ENCODE data around the gene RAD21L1. TPM values are rescaled to one million over a fixed set of nuclear protein-coding genes. Genes with fewer than 3 reads are reported as not detected.

Gene RAD21L1
- total RNA-seq, 1 donor from 2014 or later = not detected

DNA sequence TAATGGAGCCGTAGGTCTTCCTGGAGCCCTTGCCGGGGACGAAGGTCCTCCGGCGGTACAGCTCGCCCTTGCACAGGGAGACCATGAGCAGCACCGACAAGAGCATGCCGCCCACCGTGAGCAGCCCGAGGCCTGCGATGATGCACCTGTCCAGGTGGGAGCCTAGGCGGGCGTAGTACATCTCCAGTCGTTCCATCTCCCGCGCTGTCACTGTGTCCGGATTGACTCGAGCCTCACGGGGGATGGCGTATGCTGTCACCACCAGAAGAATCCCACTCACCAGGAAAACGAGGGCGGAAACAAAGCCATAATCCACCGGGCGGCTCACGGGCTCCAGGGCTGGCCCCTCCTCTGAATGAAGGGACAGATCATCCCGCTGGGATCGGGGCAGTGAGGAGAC lies 44.9 kb upstream of the RAD21L1 start:
- H3K36me3 ChIP-seq = no peaks in the 10 kb centered on the region
- H3K27ac ChIP-seq = no peak overlapping the region
- no peak for TF ChIP-seq POLR2AphosphoS5 (IDR thresholded peaks at IDR 0.05; ENCODE audit: insufficient read depth in 1 of 2, low read depth in 1 of 2)
- no peak for TF ChIP-seq POLR2A (IDR thresholded peaks at IDR 0.05)
- TF ChIP-seq, protein P1, sequence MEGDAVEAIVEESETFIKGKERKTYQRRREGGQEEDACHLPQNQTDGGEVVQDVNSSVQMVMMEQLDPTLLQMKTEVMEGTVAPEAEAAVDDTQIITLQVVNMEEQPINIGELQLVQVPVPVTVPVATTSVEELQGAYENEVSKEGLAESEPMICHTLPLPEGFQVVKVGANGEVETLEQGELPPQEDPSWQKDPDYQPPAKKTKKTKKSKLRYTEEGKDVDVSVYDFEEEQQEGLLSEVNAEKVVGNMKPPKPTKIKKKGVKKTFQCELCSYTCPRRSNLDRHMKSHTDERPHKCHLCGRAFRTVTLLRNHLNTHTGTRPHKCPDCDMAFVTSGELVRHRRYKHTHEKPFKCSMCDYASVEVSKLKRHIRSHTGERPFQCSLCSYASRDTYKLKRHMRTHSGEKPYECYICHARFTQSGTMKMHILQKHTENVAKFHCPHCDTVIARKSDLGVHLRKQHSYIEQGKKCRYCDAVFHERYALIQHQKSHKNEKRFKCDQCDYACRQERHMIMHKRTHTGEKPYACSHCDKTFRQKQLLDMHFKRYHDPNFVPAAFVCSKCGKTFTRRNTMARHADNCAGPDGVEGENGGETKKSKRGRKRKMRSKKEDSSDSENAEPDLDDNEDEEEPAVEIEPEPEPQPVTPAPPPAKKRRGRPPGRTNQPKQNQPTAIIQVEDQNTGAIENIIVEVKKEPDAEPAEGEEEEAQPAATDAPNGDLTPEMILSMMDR (IDR thresholded peaks at IDR 0.05) = no peak
- H3K4me1 ChIP-seq = peaks cover 14% of the 10 kb centered on the region
- intact Hi-C loops (cut with DNase I) = no loop called here
- no peaks in the 10 kb centered on the region for H3K9me3 ChIP-seq
- no peaks in the 10 kb centered on the region for H3K27me3 ChIP-seq
- DNase-seq (ENCODE audit: extremely low spot score in 2 of 2) = no peak
- H3K4me3 ChIP-seq = no peak overlapping the region

DNA sequence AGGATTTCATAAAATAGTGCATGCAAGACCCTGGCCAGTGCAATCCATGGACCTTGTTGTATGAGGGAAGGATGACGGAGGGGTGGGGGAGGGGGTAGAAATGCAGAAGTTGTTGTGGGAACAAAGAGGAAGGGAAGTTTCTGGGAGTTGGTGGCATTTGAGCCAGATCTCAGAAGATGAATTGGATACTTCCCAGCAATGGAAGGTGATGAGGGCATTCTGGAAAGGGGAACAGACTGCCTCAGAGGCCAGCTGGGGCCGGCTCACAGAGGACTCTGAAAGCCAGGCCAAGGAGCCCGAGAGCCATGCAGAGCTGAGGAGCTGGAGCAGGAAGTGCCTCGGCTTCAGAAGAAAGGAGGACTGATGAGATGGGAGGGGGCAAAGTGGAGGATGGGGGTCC lies 43.7 kb upstream of the RAD21L1 start:
- no peak for DNase-seq (ENCODE audit: extremely low spot score in 2 of 2)
- no peak overlapping the region for H3K27ac ChIP-seq
- H3K9me3 ChIP-seq = no peaks in the 10 kb centered on the region
- TF ChIP-seq POLR2AphosphoS5 (IDR thresholded peaks at IDR 0.05; ENCODE audit: insufficient read depth in 1 of 2, low read depth in 1 of 2) (no peak), POLR2A (IDR thresholded peaks at IDR 0.05) (no peak)
- TF ChIP-seq, protein P1 (IDR thresholded peaks at IDR 0.05) = no peak
- no peaks in the 10 kb centered on the region for H3K36me3 ChIP-seq
- H3K4me1 ChIP-seq = peaks cover 16% of the 10 kb centered on the region
- intact Hi-C loops (cut with DNase I) = no loop called here
- no peaks in the 10 kb centered on the region for H3K27me3 ChIP-seq
- no peak overlapping the region for H3K4me3 ChIP-seq

DNA sequence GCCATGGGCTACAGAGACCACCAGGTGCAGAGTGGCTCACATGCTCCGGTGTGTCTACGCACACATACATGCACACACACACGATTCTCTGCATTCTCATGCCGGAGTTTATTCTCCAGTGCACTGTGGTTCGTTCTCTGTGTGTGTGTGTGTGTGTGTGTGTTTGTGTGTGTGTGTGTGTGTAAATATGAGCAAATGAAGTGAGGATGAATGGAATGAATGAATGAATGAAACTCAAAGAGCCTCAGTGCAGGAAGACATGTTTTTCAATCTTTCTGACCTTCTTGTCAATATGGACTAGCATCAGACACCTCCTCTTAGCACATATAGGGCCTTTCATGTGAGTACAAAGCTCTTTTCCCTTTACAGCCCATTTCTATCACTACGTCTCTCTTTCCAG lies 42.7 kb upstream of the RAD21L1 start:
- Histone ChIP-seq H3K4me3 (no peak overlapping the region), H3K4me1 (peaks cover 16% of the 10 kb centered on the region), H3K27ac (no peak overlapping the region), H3K27me3 (no peaks in the 10 kb centered on the region), H3K9me3 (no peaks in the 10 kb centered on the region), H3K36me3 (no peaks in the 10 kb centered on the region)
- TF ChIP-seq POLR2AphosphoS5 (IDR thresholded peaks at IDR 0.05; ENCODE audit: insufficient read depth in 1 of 2, low read depth in 1 of 2) = no peak
- TF ChIP-seq, protein P1 (IDR thresholded peaks at IDR 0.05) = no peak
- no peak for TF ChIP-seq POLR2A (IDR thresholded peaks at IDR 0.05)
- no peak for DNase-seq (ENCODE audit: extremely low spot score in 2 of 2)
- intact Hi-C loops (cut with DNase I) = no loop called here

GRCh38 chr20:1184260-1184637 lies 41.6 kb upstream of the RAD21L1 start:
- intact Hi-C loops (cut with DNase I) = no loop called here
- TF ChIP-seq POLR2AphosphoS5 (IDR thresholded peaks at IDR 0.05; ENCODE audit: insufficient read depth in 1 of 2, low read depth in 1 of 2) (no peak), POLR2A (IDR thresholded peaks at IDR 0.05) (no peak)
- TF ChIP-seq, protein P1 (IDR thresholded peaks at IDR 0.05) = no peak
- H3K36me3 ChIP-seq = no peaks in the 10 kb centered on the region
- no peak overlapping the region for H3K27ac ChIP-seq
- no peaks in the 10 kb centered on the region for H3K27me3 ChIP-seq
- no peaks in the 10 kb centered on the region for H3K9me3 ChIP-seq
- DNase-seq (ENCODE audit: extremely low spot score in 2 of 2) = no peak
- peak overlapping the region in 1 of 2 donors; percentile 41 for H3K4me3 ChIP-seq
- H3K4me1 ChIP-seq = peaks cover 16% of the 10 kb centered on the region

- TF ChIP-seq POLR2A (IDR thresholded peaks at IDR 0.05) = no peak
- TF ChIP-seq, protein P1 (IDR thresholded peaks at IDR 0.05) = no peak
- no peaks in the 10 kb centered on the region for H3K9me3 ChIP-seq
- H3K27ac ChIP-seq = no peak within 1 kb of the TSS
- peak within 1 kb of the TSS; percentile 41 to 49 for H3K4me3 ChIP-seq
- peaks cover 16% of the 10 kb centered on the region for H3K4me1 ChIP-seq
- H3K36me3 ChIP-seq = no peaks in the 10 kb centered on the region
- no peak for DNase-seq (ENCODE audit: extremely low spot score in 2 of 2)
- intact Hi-C loops (cut with DNase I) = no loop called here
- H3K27me3 ChIP-seq = no peaks in the 10 kb centered on the region
Measured at GRCh38 chr20:1184638-1185315, 41.1 kb upstream of the RAD21L1 start, which contains the start of gene TMEM74B. TMEM74B (minus strand) TSS chr20:1184981; CDS start chr20:1183801, 1,180 bp downstream.
